ENCODE data around the gene POFUT1. TPM values are rescaled to one million over a fixed set of nuclear protein-coding genes. Genes with fewer than 3 reads are reported as not detected.

POFUT1 gene
- total and polyA plus RNA-seq, 7 donors: 7.8 to 22.9 (median 16.3) TPM

- H3K9me3 ChIP-seq: no peaks in the 10 kb centered on the region
- intact Hi-C loops (cut with DNase I): no loop called here
- no peaks in the 10 kb centered on the region for H3K27me3 ChIP-seq (ENCODE audit: insufficient read depth in 3 of 3, low read length in 2 of 3)
- peaks cover 19% of the 10 kb centered on the region for H3K4me1 ChIP-seq
- H3K27ac ChIP-seq: no peak overlapping the region
- DNase-seq (no peak), ATAC-seq (no peak)
- H3K36me3 ChIP-seq (ENCODE audit: insufficient read depth in 1 of 2, low read depth in 1 of 2): no peaks in the 10 kb centered on the region
- TF ChIP-seq CTCF (IDR thresholded peaks at IDR 0.05): no peak
- H3K4me3 ChIP-seq: no peak overlapping the region
- 96 to 98% (median 98%) methylated on average over 6 of the region's 6 CpGs for WGBS, 3 donors
These were observed 79.6 kb downstream of the POFUT1 start for GRCh38 chr20:32287231-32287638.

Other genes with a start within 250 kb of the POFUT1 start
- under 1 TPM in 1 of 4 donors, not detected in 3; 0.02 TPM for gene XKR7, start 239.7 kb upstream of the POFUT1 start, total RNA-seq
- under 1 TPM in 1 of 3 donors, not detected in 2; under 0.01 TPM for gene XKR7, start 239.7 kb upstream of the POFUT1 start, polyA plus RNA-seq
- gene CCM2L, start 197.4 kb upstream of the POFUT1 start, total RNA-seq: 1 to 10 TPM; 3.3 to 7.3 (median 3.7) TPM
- 1 to 10 TPM; 3.4 to 4.9 (median 4.0) TPM for gene CCM2L, start 197.4 kb upstream of the POFUT1 start, polyA plus RNA-seq
- gene HCK, start 155.6 kb upstream of the POFUT1 start, total RNA-seq: 1 to 10 TPM; 1.9 to 5.5 (median 2.8) TPM
- 1 to 10 TPM in 2 of 3 donors, under 1 TPM in 1; 0.79 to 1.2 (median 1.2) TPM for gene HCK, start 155.6 kb upstream of the POFUT1 start, polyA plus RNA-seq
- gene TM9SF4, start 98.2 kb upstream of the POFUT1 start, total RNA-seq: 10 to 100 TPM; 25.7 to 28.0 (median 27.0) TPM
- gene TM9SF4, start 98.2 kb upstream of the POFUT1 start, polyA plus RNA-seq: 10 to 100 TPM; 14.0 to 18.0 (median 17.9) TPM
- 1 to 10 TPM; 4.9 to 9.6 (median 6.0) TPM for gene PLAGL2, start 137 bp upstream of the POFUT1 start, total RNA-seq
- gene PLAGL2, start 137 bp upstream of the POFUT1 start, polyA plus RNA-seq: 1 to 10 TPM; 1.7 to 5.3 (median 2.3) TPM
- 1 to 10 TPM; 4.2 to 8.5 (median 6.7) TPM for gene KIF3B, start 69.8 kb downstream of the POFUT1 start, total RNA-seq
- gene KIF3B, start 69.8 kb downstream of the POFUT1 start, polyA plus RNA-seq: 10 to 100 TPM in 1 of 3 donors, 1 to 10 TPM in 2; 3.3 to 11.4 (median 9.6) TPM
- gene ASXL1, start 150.5 kb downstream of the POFUT1 start, total RNA-seq: 10 to 100 TPM; 22.4 to 52.0 (median 41.5) TPM
- gene ASXL1, start 150.5 kb downstream of the POFUT1 start, polyA plus RNA-seq: 10 to 100 TPM; 18.5 to 23.2 (median 21.5) TPM

Data from psoas muscle (tissue), 8 donors.